Activated CD8-positive, alpha-beta memory T cell treated with anti-CD3 and anti-CD28 coated beads, Interleukin-2, amount 50 U/mL, for 48 hours (primary cell): ENCODE data around the gene WNK1.
A peak's percentile ranks its signal among the peaks of the same experiment; 100 is the strongest.
"Not testable (repeated sequence)": the region's sequence is repeated elsewhere in the genome, so short reads cannot be mapped to it uniquely, and the experiment has no call there.

Experiments used
- DNase-seq: peaks from one replicate; pipeline ENCODE4 v3.0.0-alpha.2; 2020

Gene WNK1

GRCh38 chr12:916240-916639 lies 163.9 kb downstream of the WNK1 start:
- no peak for DNase-seq

- no peak for DNase-seq
Measured at GRCh38 chr12:916712-917445, 164.5 kb downstream of the WNK1 start.

- DNase-seq: no peak
Measured at GRCh38 chr12:920676-921075, 168.3 kb downstream of the WNK1 start.

- no peak for DNase-seq
Measured at GRCh38 chr12:922285-922684, 169.9 kb downstream of the WNK1 start.

- no peak for DNase-seq
Measured at GRCh38 chr12:926641-927040, 174.3 kb downstream of the WNK1 start.

- DNase-seq: no peak
Measured at GRCh38 chr12:931060-931459, 178.7 kb downstream of the WNK1 start.

GRCh38 chr12:931591-931990 lies 179.2 kb downstream of the WNK1 start:
- DNase-seq: no peak

- DNase-seq: not testable (repeated sequence)
Measured at GRCh38 chr12:935891-936290, 183.5 kb downstream of the WNK1 start.

GRCh38 chr12:936377-937345 lies 184.3 kb downstream of the WNK1 start:
- DNase-seq: no peak

- DNase-seq: no peak
Measured at GRCh38 chr12:938810-939209, 186.4 kb downstream of the WNK1 start.

- no peak for DNase-seq
Measured at GRCh38 chr12:943051-943450, 190.7 kb downstream of the WNK1 start.

- DNase-seq: no peak
Measured at GRCh38 chr12:944211-944610, 191.8 kb downstream of the WNK1 start.

GRCh38 chr12:946212-946611 lies 193.8 kb downstream of the WNK1 start:
- no peak for DNase-seq

- no peak for DNase-seq
Measured at GRCh38 chr12:946631-947030, 194.3 kb downstream of the WNK1 start.

GRCh38 chr12:948238-948637 lies 195.9 kb downstream of the WNK1 start:
- no peak for DNase-seq

- DNase-seq: peak; percentile 100
Measured at GRCh38 chr12:949453-950191, 197.2 kb downstream of the WNK1 start, which contains the start of gene RAD52. RAD52 (minus strand) TSS chr12:949694; CDS start chr12:933058, 16,636 bp downstream.

GRCh38 chr12:951176-951575 lies 198.8 kb downstream of the WNK1 start:
- DNase-seq: no peak

GRCh38 chr12:953776-954175 lies 201.4 kb downstream of the WNK1 start:
- no peak for DNase-seq

GRCh38 chr12:954741-955140 lies 202.4 kb downstream of the WNK1 start:
- DNase-seq: no peak

GRCh38 chr12:955939-956338 lies 203.6 kb downstream of the WNK1 start:
- no peak for DNase-seq

- DNase-seq: no peak
Measured at GRCh38 chr12:958588-959123, 206.3 kb downstream of the WNK1 start.
